MCF 10A (cell line): ENCODE data around the gene HOATZ. TPM values are rescaled to one million over a fixed set of nuclear protein-coding genes. Genes with fewer than 3 reads are reported as not detected.

Source experiments
- BruUV-seq: library from RNA; stranded (reverse); fragments of 400-500 nt; replicated peaks from 2 replicates; lab custom pipeline; 2021; lab: Mats Ljungman, UMichigan
- CTCF ChIA-PET: fragments of 300-600 bp; sonication (Branson Sonifier 250); formaldehyde crosslinking; extraction: SDS; loops from one replicate; lab custom pipeline; 2021; ENCODE audit warnings: antibody characterized with exemption, inconsistent platforms; lab: Yijun Ruan, JAX
- POLR2A ChIA-PET: fragments of 300-600, 350-650 bp; sonication (Branson Sonifier 250); formaldehyde crosslinking; extraction: SDS; loops from one replicate; lab custom pipeline; 2020; ENCODE audit warnings: antibody characterized with exemption, inconsistent platforms; lab: Yijun Ruan, JAX
- DNase-seq: peaks from one replicate; pipeline ENCODE4 v3.0.0-alpha.2; 2018; ENCODE audit not compliant: unreplicated experiment
- H3K27ac Mint-ChIP-seq: one replicate; pipeline ENCODE4 v1.8.0; 2022; ENCODE audit warnings: mild to moderate bottlenecking, low read depth, mixed read lengths; ENCODE audit not compliant: unreplicated experiment
- H3K27me3 Mint-ChIP-seq: one replicate; pipeline ENCODE4 v1.8.0; 2022; ENCODE audit warnings: mixed read lengths; ENCODE audit not compliant: insufficient read depth, unreplicated experiment
- H3K36me3 Mint-ChIP-seq: one replicate; pipeline ENCODE4 v1.8.0; 2022; ENCODE audit warnings: mild to moderate bottlenecking, moderate library complexity, mixed read lengths; ENCODE audit not compliant: insufficient read depth, unreplicated experiment
- H3K4me1 Mint-ChIP-seq: one replicate; pipeline ENCODE4 v1.8.0; 2022; ENCODE audit warnings: mixed read lengths; ENCODE audit not compliant: insufficient read depth, unreplicated experiment
- H3K4me3 Mint-ChIP-seq: one replicate; pipeline ENCODE4 v1.8.0; 2022; ENCODE audit warnings: mild to moderate bottlenecking, moderate library complexity, mixed read lengths; ENCODE audit not compliant: unreplicated experiment
- H3K9me3 Mint-ChIP-seq: one replicate; pipeline ENCODE4 v1.8.0; 2022; ENCODE audit warnings: mixed read lengths; ENCODE audit not compliant: unreplicated experiment
- CTCF ChIP-seq: fragments of 200-600 bp; IDR thresholded peaks from one replicate; pipeline ENCODE4 v1.8.0; 2022; ENCODE audit warnings: antibody characterized with exemption, mild to moderate bottlenecking; ENCODE audit not compliant: unreplicated experiment
- intact Hi-C: fragments of 100-400 bp; cut with micrococcal nuclease; formaldehyde crosslinking; loops from 2 replicates; pipeline ENCODE4 v1.14.1; 2022
- total RNA-seq: library from RNA; stranded (reverse); gene quantifications from 2 replicates; pipeline ENCODE4 v1.2.3, GENCODE V29; 2022

Gene HOATZ
- total RNA-seq, 1 experiment from 2014 or later = not detected

- Mint-ChIP-seq H3K9me3 (no peaks in the 10 kb centered on the region), H3K36me3 (no peaks in the 10 kb centered on the region), H3K4me1 (peaks cover 5% of the 10 kb centered on the region), H3K4me3 (no peak overlapping the region), H3K27ac (no peak overlapping the region), H3K27me3 (no peaks in the 10 kb centered on the region)
- CTCF ChIA-PET = interaction anchor here (0.8 to 1.1 kb wide), 2 partner anchors 228 to 267 kb away, joined by 3 read pairs; no protein-coding TSS in a partner anchor
- intact Hi-C loops = no loop called here
- no peak for TF ChIP-seq CTCF
- BruUV-seq = no TSS peak
- POLR2A ChIA-PET = no interaction called here
- no peak for DNase-seq
Observed at GRCh38 chr11:111549196-111549868, 34.8 kb downstream of the HOATZ start.

DNA sequence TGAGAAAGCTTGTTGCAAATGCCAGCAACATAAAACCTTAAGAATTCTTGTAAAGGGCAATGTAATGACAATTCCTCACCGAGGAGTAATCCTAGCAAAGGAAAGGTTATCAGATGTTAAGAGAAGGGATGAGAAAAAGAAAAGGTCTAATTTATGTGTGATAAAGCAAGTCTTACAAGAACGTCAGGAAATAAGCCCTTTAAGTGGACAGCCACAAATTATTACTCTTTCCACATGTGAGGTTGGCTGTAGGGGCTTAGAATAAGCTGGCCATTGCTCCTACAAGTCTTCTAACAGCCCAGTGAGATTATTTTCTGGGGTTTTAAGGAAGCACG lies 35.3 kb downstream of the HOATZ start:
- H3K4me3 Mint-ChIP-seq = no peak overlapping the region
- intact Hi-C loops = no loop called here
- no peak overlapping the region for H3K27ac Mint-ChIP-seq
- no TSS peak for BruUV-seq
- no peaks in the 10 kb centered on the region for H3K36me3 Mint-ChIP-seq
- ChIA-PET CTCF (interaction anchor here (1.1 to 1.5 kb wide), 2 partner anchors 96 to 267 kb away, joined by 3 read pairs; no protein-coding TSS in a partner anchor), POLR2A (no interaction called here)
- no peaks in the 10 kb centered on the region for H3K9me3 Mint-ChIP-seq
- TF ChIP-seq CTCF = no peak
- no peaks in the 10 kb centered on the region for H3K27me3 Mint-ChIP-seq
- H3K4me1 Mint-ChIP-seq = peaks cover 6% of the 10 kb centered on the region
- no peak for DNase-seq

- no peak for TF ChIP-seq CTCF
- no peak overlapping the region for H3K27ac Mint-ChIP-seq
- H3K36me3 Mint-ChIP-seq = no peaks in the 10 kb centered on the region
- DNase-seq = no peak
- H3K4me3 Mint-ChIP-seq = no peak overlapping the region
- H3K9me3 Mint-ChIP-seq = no peaks in the 10 kb centered on the region
- peaks cover 10% of the 10 kb centered on the region for H3K4me1 Mint-ChIP-seq
- BruUV-seq = no TSS peak
- no peaks in the 10 kb centered on the region for H3K27me3 Mint-ChIP-seq
- intact Hi-C loops = no loop called here
- POLR2A ChIA-PET = interaction anchor here (0.6 kb wide), 1 partner anchor 1005 kb away, joined by 3 read pairs; no protein-coding TSS in a partner anchor
- CTCF ChIA-PET = interaction anchor here (0.6 to 1.5 kb wide), 4 partner anchors 16 to 268 kb away, joined by 3 to 5 read pairs (median 3); no protein-coding TSS in a partner anchor
Observed at GRCh38 chr11:111550258-111550657, 35.7 kb downstream of the HOATZ start.

- peak; percentile 38 for DNase-seq
- BruUV-seq = no TSS peak
- peaks cover 20% of the 10 kb centered on the region for H3K4me1 Mint-ChIP-seq
- H3K36me3 Mint-ChIP-seq = no peaks in the 10 kb centered on the region
- H3K9me3 Mint-ChIP-seq = no peaks in the 10 kb centered on the region
- no peak for TF ChIP-seq CTCF
- no peak overlapping the region for H3K4me3 Mint-ChIP-seq
- ChIA-PET POLR2A (interaction anchor here (1.1 to 2.1 kb wide), 11 partner anchors 16 to 212 kb away, joined by 3 to 14 read pairs (median 4); partner anchors contain the start of gene PPP2R1B), CTCF (interaction anchor here (0.6 to 4.2 kb wide), 9 partner anchors 12 to 906 kb away, joined by 3 to 25 read pairs (median 4); no protein-coding TSS in a partner anchor)
- intact Hi-C loops = no loop called here
- no peaks in the 10 kb centered on the region for H3K27me3 Mint-ChIP-seq
- H3K27ac Mint-ChIP-seq = peak overlapping the region; percentile 18
Observed at GRCh38 chr11:111554532-111554931, 40.0 kb downstream of the HOATZ start.
